K562 (cell line): ENCODE results near the gene EEF2K. TPM values are rescaled to one million over a fixed set of nuclear protein-coding genes. Genes with fewer than 3 reads are reported as not detected.

Source experiments
- ATAC-seq: fragments of 200-7000 bp; cut with Tn5 transposase; 3 replicates; pipeline ENCODE4 v1.9.1; 2020; ENCODE audit warnings: moderate library complexity
- BruUV-seq: library from RNA; stranded (reverse); fragments of 400-500 nt; replicated peaks from 2 replicates; lab custom pipeline; 2021; lab: Mats Ljungman, UMichigan
- CTCF ChIA-PET: fragments of 300-600 bp; formaldehyde crosslinking; extraction: SDS; loops from one replicate; lab custom pipeline; 2021; ENCODE audit warnings: low intra/inter-chr PET ratio; lab: Yijun Ruan, JAX
- POLR2A ChIA-PET: fragments of 300-600, 350-650 bp; sonication (Branson Sonifier 250); formaldehyde crosslinking; extraction: SDS; loops from one replicate; lab custom pipeline; 2021; ENCODE audit warnings: antibody characterized with exemption, inconsistent platforms; lab: Yijun Ruan, JAX
- DNase-seq, 4 experiments: peaks; one replicate each; pipeline versions ENCODE4 v3.0.0 to v3.0.0-alpha.2; 2011 to 2018; ENCODE audit warnings: low spot score in 3 of 4, mixed read lengths in 3 of 4; ENCODE audit errors: extremely low read depth in 1 of 4
- FAIRE-seq: peaks from 2 replicates; lab custom pipeline; 2011; peaks lifted over from hg19 to GRCh38; lab: Jason Lieb, UNC
- H2AFZ ChIP-seq: 2 replicates; pipeline ENCODE4 v1.6.0; 2011; ENCODE audit warnings: low read depth, low read length, control low read depth, inconsistent platforms
- H3K27ac ChIP-seq: fragments of 200-600 bp; 3 replicates; pipeline ENCODE4 v1.8.0; 2011; ENCODE audit warnings: low read depth, mild to moderate bottlenecking, control low read depth, inconsistent platforms, low read length, moderate library complexity, mixed read lengths; ENCODE audit errors: extremely low read depth
- H3K27me3 ChIP-seq, 2 experiments: fragments of 300-600 bp in 1 of 2; 2 replicates in 1 of 2; 3 replicates in 1 of 2; pipeline versions ENCODE4 v1.6.0 to v1.8.0; 2011; ENCODE audit warnings: inconsistent platforms in 2 of 2, low read length in 2 of 2, mild to moderate bottlenecking in 1 of 2, mixed read lengths in 1 of 2, moderate library complexity in 1 of 2; ENCODE audit not compliant: control insufficient read depth in 2 of 2, insufficient read depth in 2 of 2
- H3K36me3 ChIP-seq: fragments of 300-600 bp; 3 replicates; pipeline ENCODE4 v1.8.0; 2011; ENCODE audit warnings: mild to moderate bottlenecking, low read length, inconsistent platforms; ENCODE audit not compliant: control insufficient read depth, insufficient read depth
- H3K4me1 ChIP-seq, 2 experiments: fragments of 200-600 bp in 1 of 2; replicated peaks in 1 of 2; 2 replicates in 1 of 2; 3 replicates in 1 of 2; pipeline versions ENCODE4 v1.5.1 to v1.8.0; 2011; ENCODE audit warnings: inconsistent platforms in 2 of 2, low read length in 2 of 2, mild to moderate bottlenecking in 1 of 2, mixed read lengths in 1 of 2, moderate library complexity in 1 of 2; ENCODE audit not compliant: control insufficient read depth in 2 of 2, insufficient read depth in 2 of 2
- H3K4me2 ChIP-seq: 2 replicates; pipeline ENCODE4 v1.6.1; 2011; ENCODE audit warnings: low read length, control low read depth, inconsistent platforms, mixed read lengths; ENCODE audit not compliant: insufficient read depth
- H3K4me3 ChIP-seq: fragments of 200-600 bp; sonication (generic), shearing (Covaris generic); 2 replicates; pipeline ENCODE4 v1.5.1; 2016; ENCODE audit warnings: control low read depth, inconsistent platforms
- H3K79me2 ChIP-seq: fragments of 200-600 bp; 3 replicates; pipeline ENCODE4 v1.8.0; 2011; ENCODE audit warnings: low read length, inconsistent platforms; ENCODE audit not compliant: control insufficient read depth, insufficient read depth
- H3K9ac ChIP-seq, 2 experiments: 2 replicates each; pipeline versions ENCODE4 v1.6.0 to v1.6.1; 2011; ENCODE audit warnings: low read depth in 2 of 2, low read length in 2 of 2, control low read depth in 1 of 2, inconsistent platforms in 1 of 2, mild to moderate bottlenecking in 1 of 2, mixed read lengths in 1 of 2; ENCODE audit not compliant: insufficient read depth in 1 of 2
- H3K9me1 ChIP-seq: one replicate; pipeline ENCODE4 v1.6.0; 2011; ENCODE audit warnings: inconsistent platforms, mild to moderate bottlenecking, low read length, moderate library complexity; ENCODE audit not compliant: control insufficient read depth, insufficient read depth
- H3K9me3 ChIP-seq: replicated peaks from 2 replicates; pipeline ENCODE4 v1.5.1; 2011; ENCODE audit warnings: low read depth, low read length, inconsistent platforms; ENCODE audit not compliant: control insufficient read depth, insufficient read depth
- H4K20me1 ChIP-seq: replicated peaks from 2 replicates; pipeline ENCODE4 v1.6.1; 2011; ENCODE audit warnings: low read length, inconsistent platforms, mixed read lengths; ENCODE audit not compliant: control insufficient read depth, insufficient read depth
- BRD4 ChIP-seq: fragments of 200-600 bp; sonication (generic); IDR thresholded peaks from 2 replicates; pipeline ENCODE4 v1.6.1; 2017; ENCODE audit warnings: inconsistent platforms
- E2F8 ChIP-seq: fragments of 450-650 bp; IDR thresholded peaks from 2 replicates; pipeline ENCODE4 v1.7.1; 2018; ENCODE audit warnings: mild to moderate bottlenecking, low read depth; ENCODE audit not compliant: partially characterized antibody
- FIP1L1 ChIP-seq: fragments of 200-400 bp; formaldehyde crosslinking; IDR thresholded peaks from 2 replicates; pipeline ENCODE4 v1.6.1; 2018; ENCODE audit warnings: mild to moderate bottlenecking, low read depth, low read length; ENCODE audit not compliant: poor library complexity, severe bottlenecking
- NFATC3 ChIP-seq: fragments of 450-650 bp; IDR thresholded peaks from 2 replicates; pipeline ENCODE4 v1.6.1; 2017; ENCODE audit warnings: mild to moderate bottlenecking
- RBM15 ChIP-seq: fragments of 200-400 bp; formaldehyde crosslinking; IDR thresholded peaks from 2 replicates; pipeline ENCODE4 v1.6.1; 2018; ENCODE audit warnings: mild to moderate bottlenecking, low read length, moderate library complexity; ENCODE audit not compliant: insufficient read depth
- SREBF1 ChIP-seq: fragments of 150-350 bp; IDR thresholded peaks from 2 replicates; pipeline ENCODE4 v1.6.1; 2014; ENCODE audit warnings: antibody characterized with exemption, low read depth, low read length, borderline replicate concordance
- THAP12 ChIP-seq: fragments of 250-450 bp; sonication (Bioruptor Pico); IDR thresholded peaks from 2 replicates; pipeline ENCODE4 v1.9.0; 2021; ENCODE audit warnings: mild to moderate bottlenecking, inconsistent platforms
- ZBTB9 ChIP-seq: fragments of 450-650 bp; formaldehyde crosslinking; IDR thresholded peaks from 2 replicates; pipeline ENCODE4 v1.4.0; 2020; ENCODE audit warnings: mild to moderate bottlenecking, moderate library complexity
- ZNF174 ChIP-seq: fragments of 250-450 bp; sonication (Bioruptor Pico); IDR thresholded peaks from 2 replicates; pipeline ENCODE4 v1.4.0; 2020; ENCODE audit warnings: mild to moderate bottlenecking
- ZNF766 ChIP-seq: fragments of 200-800 bp; sonication (Bioruptor generic); conservative IDR thresholded peaks from 2 replicates; pipeline ENCODE4 v1.6.1; 2016; ENCODE audit warnings: missing genetic modification characterization, missing compliant biosample characterization
- WGBS: fragments of 100-300 bp; shearing (Covaris generic); methylation state at CpG from one replicate; pipeline ENCODE4 v1.1.6; 2016; ENCODE audit warnings: low coverage, mixed read lengths; ENCODE audit not compliant: insufficient coverage; ENCODE audit errors: missing lambda C conversion rate; 5-methylcytosine and 5-hydroxymethylcytosine counted together
- in situ Hi-C: fragments of 300-500 bp; cut with MboI; formaldehyde crosslinking; loops from 4 replicates; pipeline ENCODE4 v1.15.0; 2018; ENCODE audit warnings: inconsistent platforms, mixed read lengths
- intact Hi-C: fragments of 100-400 bp; cut with micrococcal nuclease; formaldehyde crosslinking; loops from 2 replicates; pipeline ENCODE4 v1.14.2; 2022
- polyA plus RNA-seq, 8 experiments: library from polyadenylated mRNA; depleted of rRNA in 4 of 8; stranded (reverse) in 5 of 8; unstranded in 3 of 8; fragments of >200 nt; fragmentation: Nextera tagmentation in 2 of 8; fragmentation: Illumina TruSeq in 1 of 8; extraction: Ambion mirVana in 2 of 8; extraction: Trizol in 1 of 8; gene quantifications; 2 replicates each; pipeline versions ENCODE4 v1.2.1 to v1.2.3, GENCODE V29; 2011 to 2014; ENCODE audit warnings: inconsistent platforms in 1 of 8, missing spikeins in 1 of 8
- total RNA-seq, 7 experiments: library from RNA; depleted of rRNA in 6 of 7; stranded (reverse); fragments of >200 nt in 6 of 7; fragmentation: Illumina TruSeq in 2 of 7; extraction: Trizol in 2 of 7; gene quantifications; 2 replicates each; pipeline versions ENCODE4 v1.2.1 to v1.2.3, GENCODE V29; 2011 to 2021; ENCODE audit warnings: low replicate concordance in 1 of 7
- TF ChIP-seq, protein P1 (sequence below): fragments of 450-650 bp; formaldehyde crosslinking; IDR thresholded peaks from 2 replicates; pipeline ENCODE4 v1.4.0; 2020; ENCODE audit warnings: mild to moderate bottlenecking, moderate library complexity
- TF ChIP-seq, protein P2 (sequence below): fragments of 250-450 bp; sonication (Bioruptor Pico); IDR thresholded peaks from 2 replicates; pipeline ENCODE4 v1.8.0; 2021; ENCODE audit warnings: moderate library complexity, mild to moderate bottlenecking, inconsistent platforms

EEF2K gene
- total and polyA plus RNA-seq, 9 of the 15 experiments (the other 6 are each of a cell fraction or from before 2014, with no cell fraction given), result 3.0 to 35.2 (median 12.2) TPM

DNA sequence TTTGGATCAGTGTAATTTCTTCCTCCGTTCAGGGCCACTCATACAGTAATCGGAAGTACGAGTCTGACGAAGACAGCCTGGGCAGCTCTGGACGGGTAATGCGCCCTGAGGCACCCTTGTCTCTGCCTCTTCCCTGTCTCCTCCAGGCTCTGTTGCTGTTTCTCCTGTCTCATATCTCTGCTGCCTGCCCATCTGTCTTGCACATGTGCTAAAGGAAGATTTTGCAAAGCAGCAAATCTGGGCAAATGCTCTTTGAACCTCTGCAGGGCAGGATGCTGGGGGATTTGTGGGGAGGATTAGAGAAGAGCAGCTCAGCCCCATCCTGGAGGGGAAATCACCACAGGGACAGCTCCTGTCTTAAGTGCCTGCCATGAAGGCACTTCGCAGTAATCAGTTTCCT, 58.7 kb downstream of the EEF2K start:
- no peaks in the 10 kb centered on the region for H3K9me1 ChIP-seq
- peaks cover 6% of the 10 kb centered on the region for H3K9me3 ChIP-seq
- no peaks in the 10 kb centered on the region for H3K27me3 ChIP-seq
- no peak overlapping the region; a peak in 1 of 4 replicates for H3K9ac ChIP-seq
- DNase-seq (no peak), ATAC-seq (no peak), FAIRE-seq (no peak)
- 93% methylated on average over 7 of the region's 7 CpGs for WGBS
- ChIA-PET POLR2A (interaction anchor here (0.7 to 2.5 kb wide), 3 partner anchors 9 to 28 kb away, joined by 4 to 9 read pairs (median 7); no protein-coding TSS in a partner anchor), CTCF (no interaction called here)
- no peaks in the 10 kb centered on the region for H3K79me2 ChIP-seq
- H2AFZ ChIP-seq, result no peak overlapping the region
- H4K20me1 ChIP-seq, result no peaks in the 10 kb centered on the region
- intact Hi-C loops (no loop called here), in situ Hi-C loops (no loop called here)
- no peak overlapping the region for H3K27ac ChIP-seq
- peaks cover 82% of the 10 kb centered on the region for H3K36me3 ChIP-seq
- H3K4me1 ChIP-seq, result peaks cover 0 to 5% of the 10 kb centered on the region in 2 experiments; a peak in 2 of 5 replicates
- H3K4me3 ChIP-seq, result no peak overlapping the region
- H3K4me2 ChIP-seq, result no peak overlapping the region
- no TSS peak for BruUV-seq
- TF ChIP-seq ZNF766 (no peak), SREBF1 (no peak), FIP1L1 (no peak), E2F8 (no peak), THAP12 (no peak), NFATC3 (no peak), BRD4 (no peak), ZNF174 (no peak), ZBTB9 (CRISPR knock-in tag) (no peak), RBM15 (no peak)
- TF ChIP-seq, protein P1, sequence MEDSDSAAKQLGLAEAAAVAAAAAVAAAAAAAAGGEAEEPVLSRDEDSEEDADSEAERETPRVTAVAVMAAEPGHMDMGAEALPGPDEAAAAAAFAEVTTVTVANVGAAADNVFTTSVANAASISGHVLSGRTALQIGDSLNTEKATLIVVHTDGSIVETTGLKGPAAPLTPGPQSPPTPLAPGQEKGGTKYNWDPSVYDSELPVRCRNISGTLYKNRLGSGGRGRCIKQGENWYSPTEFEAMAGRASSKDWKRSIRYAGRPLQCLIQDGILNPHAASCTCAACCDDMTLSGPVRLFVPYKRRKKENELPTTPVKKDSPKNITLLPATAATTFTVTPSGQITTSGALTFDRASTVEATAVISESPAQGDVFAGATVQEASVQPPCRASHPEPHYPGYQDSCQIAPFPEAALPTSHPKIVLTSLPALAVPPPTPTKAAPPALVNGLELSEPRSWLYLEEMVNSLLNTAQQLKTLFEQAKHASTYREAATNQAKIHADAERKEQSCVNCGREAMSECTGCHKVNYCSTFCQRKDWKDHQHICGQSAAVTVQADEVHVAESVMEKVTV (CRISPR knock-in tag), result no peak
- TF ChIP-seq, protein P2, sequence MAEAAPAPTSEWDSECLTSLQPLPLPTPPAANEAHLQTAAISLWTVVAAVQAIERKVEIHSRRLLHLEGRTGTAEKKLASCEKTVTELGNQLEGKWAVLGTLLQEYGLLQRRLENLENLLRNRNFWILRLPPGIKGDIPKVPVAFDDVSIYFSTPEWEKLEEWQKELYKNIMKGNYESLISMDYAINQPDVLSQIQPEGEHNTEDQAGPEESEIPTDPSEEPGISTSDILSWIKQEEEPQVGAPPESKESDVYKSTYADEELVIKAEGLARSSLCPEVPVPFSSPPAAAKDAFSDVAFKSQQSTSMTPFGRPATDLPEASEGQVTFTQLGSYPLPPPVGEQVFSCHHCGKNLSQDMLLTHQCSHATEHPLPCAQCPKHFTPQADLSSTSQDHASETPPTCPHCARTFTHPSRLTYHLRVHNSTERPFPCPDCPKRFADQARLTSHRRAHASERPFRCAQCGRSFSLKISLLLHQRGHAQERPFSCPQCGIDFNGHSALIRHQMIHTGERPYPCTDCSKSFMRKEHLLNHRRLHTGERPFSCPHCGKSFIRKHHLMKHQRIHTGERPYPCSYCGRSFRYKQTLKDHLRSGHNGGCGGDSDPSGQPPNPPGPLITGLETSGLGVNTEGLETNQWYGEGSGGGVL (CRISPR knock-in tag), result no peak
